AG09319 (cell line): Measurements from ENCODE around the gene HEYL.

Experiments
- DNase-seq: peaks from one replicate; pipeline ENCODE4 v3.0.0-alpha.2; 2010; ENCODE audit warnings: low read depth; ENCODE audit errors: extremely low read depth
- CTCF ChIP-seq: IDR thresholded peaks from 2 replicates; pipeline ENCODE4 v1.5.1; 2011; ENCODE audit warnings: low read depth, mild to moderate bottlenecking, inconsistent platforms, low read length, moderate library complexity

HEYL gene

GRCh38 chr1:39650431-39650830, 11.0 kb upstream of the HEYL start:
- no peak for TF ChIP-seq CTCF
- DNase-seq, result no peak

- TF ChIP-seq CTCF, result no peak
- no peak for DNase-seq
Observed at GRCh38 chr1:39649636-39650185, 10.3 kb upstream of the HEYL start.

DNA sequence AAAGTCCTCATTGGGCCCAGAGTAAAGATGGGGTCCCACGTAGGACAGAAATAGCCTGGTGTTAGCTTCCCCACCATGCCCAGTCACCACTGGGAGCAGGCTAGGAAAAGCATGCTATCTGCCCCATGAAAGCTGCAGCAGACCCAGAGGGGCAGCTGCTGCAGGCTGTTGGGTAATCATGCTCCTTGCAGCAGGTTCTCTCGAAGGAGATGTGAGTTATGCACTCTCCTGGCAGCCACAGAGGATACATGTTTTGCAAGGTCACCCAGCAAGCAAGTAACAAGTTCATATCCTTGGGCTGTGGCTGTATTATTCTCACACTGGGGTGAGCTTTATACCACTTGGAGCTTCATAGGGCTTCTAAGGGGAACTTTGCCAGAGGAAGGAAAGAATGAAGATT, 9.1 kb upstream of the HEYL start:
- TF ChIP-seq CTCF, result no peak

GRCh38 chr1:39647247-39647646, 7.8 kb upstream of the HEYL start:
- DNase-seq, result no peak
- TF ChIP-seq CTCF, result no peak

More for the DNA sequence above, 9.1 kb upstream of the HEYL start:
- DNase-seq, result no peak

DNA sequence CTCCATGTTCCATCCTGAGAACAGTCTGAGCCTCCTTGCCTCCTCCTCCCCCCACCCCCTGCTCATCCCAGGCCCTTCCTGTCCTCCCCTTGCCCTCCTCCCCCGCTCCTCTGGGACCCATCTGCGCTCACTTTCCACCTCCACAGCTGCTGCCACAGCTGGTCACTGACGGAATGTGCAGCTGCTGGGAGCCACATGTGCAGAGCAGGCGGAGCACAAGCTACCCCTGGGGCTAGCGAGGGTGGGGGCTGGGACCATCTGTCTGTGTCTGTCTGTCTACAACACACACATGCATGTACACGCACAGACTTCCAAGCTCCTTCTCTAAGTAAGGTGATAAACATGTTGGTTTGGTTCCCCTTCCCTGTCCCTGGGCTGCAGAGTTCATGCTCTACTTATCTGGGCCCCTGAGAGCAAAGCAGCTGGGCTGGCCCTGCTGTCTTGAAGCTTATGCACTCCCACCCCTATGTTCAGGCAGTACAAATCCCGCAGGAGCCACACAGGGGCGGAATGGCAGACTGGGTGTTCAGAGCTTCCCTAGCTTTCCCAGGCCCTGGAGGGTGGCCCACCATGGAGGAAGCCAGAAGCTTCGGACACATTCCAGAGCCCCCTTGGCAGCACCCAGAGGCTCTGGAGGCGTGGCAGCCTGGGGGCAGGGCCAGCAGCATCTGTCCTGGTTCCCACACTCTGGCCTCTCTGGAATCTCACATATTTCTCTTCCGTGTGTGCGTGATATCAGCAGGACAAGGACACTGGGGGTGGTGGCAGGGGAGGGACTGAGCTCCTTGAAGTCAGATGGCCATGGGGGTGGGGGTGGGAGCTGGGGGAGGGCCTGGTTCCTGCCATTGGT, 7.0 kb upstream of the HEYL start:
- no peak; the same call in none of the 2 replicates for TF ChIP-seq CTCF
- DNase-seq, result peak; percentile 29

GRCh38 chr1:39645411-39646043, 6.1 kb upstream of the HEYL start:
- no peak for TF ChIP-seq CTCF
- DNase-seq, result no peak

GRCh38 chr1:39643705-39644104, 4.3 kb upstream of the HEYL start:
- TF ChIP-seq CTCF, result no peak
- no peak for DNase-seq
